Stimulated activated CD8-positive, alpha-beta memory T cell treated with anti-CD3 and anti-CD28 coated beads, Interleukin-7, amount 100 ng/mL, for 24 hours (primary cell): Measurements from ENCODE around the gene PTPRQ.

ENCODE experiments used
- DNase-seq: peaks from one replicate; pipeline ENCODE4 v3.0.0-alpha.2; 2020; ENCODE audit warnings: low read depth

The PTPRQ gene

GRCh38 chr12:80567401-80567800 is 123.4 kb downstream of the PTPRQ start:
- DNase-seq: no peak

- no peak for DNase-seq
These were observed 132.8 kb downstream of the PTPRQ start for GRCh38 chr12:80576641-80577418.

- DNase-seq: no peak
These were observed 136.2 kb downstream of the PTPRQ start for GRCh38 chr12:80580254-80580653.

GRCh38 chr12:80581783-80582182 is 137.7 kb downstream of the PTPRQ start:
- DNase-seq: no peak

- DNase-seq: no peak
These were observed 138.4 kb downstream of the PTPRQ start for GRCh38 chr12:80582431-80582830.

GRCh38 chr12:80589077-80589476 is 145.0 kb downstream of the PTPRQ start:
- no peak for DNase-seq

GRCh38 chr12:80590085-80590484 is 146.1 kb downstream of the PTPRQ start:
- DNase-seq: no peak

- DNase-seq: no peak
These were observed 149.7 kb downstream of the PTPRQ start for GRCh38 chr12:80593766-80594165.

GRCh38 chr12:80596509-80596908 is 152.5 kb downstream of the PTPRQ start:
- DNase-seq: no peak

GRCh38 chr12:80598004-80598606 is 154.1 kb downstream of the PTPRQ start:
- DNase-seq: no peak

GRCh38 chr12:80602455-80602854 is 158.4 kb downstream of the PTPRQ start:
- DNase-seq: no peak

- DNase-seq: no peak
These were observed 163.5 kb downstream of the PTPRQ start for GRCh38 chr12:80607361-80608135.

- DNase-seq: no peak
These were observed 173.7 kb downstream of the PTPRQ start for GRCh38 chr12:80617733-80618132.

GRCh38 chr12:80620281-80620680 is 176.2 kb downstream of the PTPRQ start:
- DNase-seq: no peak

- no peak for DNase-seq
These were observed 178.2 kb downstream of the PTPRQ start for GRCh38 chr12:80622271-80622670.

GRCh38 chr12:80625051-80625450 is 181.0 kb downstream of the PTPRQ start:
- DNase-seq: no peak

- DNase-seq: no peak
These were observed 181.9 kb downstream of the PTPRQ start for GRCh38 chr12:80625901-80626300.

GRCh38 chr12:80627782-80628181 is 183.7 kb downstream of the PTPRQ start:
- DNase-seq: no peak

- no peak for DNase-seq
These were observed 188.8 kb downstream of the PTPRQ start for GRCh38 chr12:80632835-80633234.

- DNase-seq: no peak
These were observed 190.9 kb downstream of the PTPRQ start for GRCh38 chr12:80634903-80635302.

- DNase-seq: no peak
These were observed 192.8 kb downstream of the PTPRQ start for GRCh38 chr12:80636832-80637231.

GRCh38 chr12:80641936-80642335 is 197.9 kb downstream of the PTPRQ start:
- DNase-seq: no peak

- no peak for DNase-seq
These were observed 199.9 kb downstream of the PTPRQ start for GRCh38 chr12:80643961-80644360.
